ENCODE results near the gene EEF1A2. TPM values are rescaled to one million over a fixed set of nuclear protein-coding genes. Genes with fewer than 3 reads are reported as not detected.

Gene EEF1A2
- total and polyA plus RNA-seq, 2 experiments from 2014 or later: 1.3 to 37.1 TPM

DNA sequence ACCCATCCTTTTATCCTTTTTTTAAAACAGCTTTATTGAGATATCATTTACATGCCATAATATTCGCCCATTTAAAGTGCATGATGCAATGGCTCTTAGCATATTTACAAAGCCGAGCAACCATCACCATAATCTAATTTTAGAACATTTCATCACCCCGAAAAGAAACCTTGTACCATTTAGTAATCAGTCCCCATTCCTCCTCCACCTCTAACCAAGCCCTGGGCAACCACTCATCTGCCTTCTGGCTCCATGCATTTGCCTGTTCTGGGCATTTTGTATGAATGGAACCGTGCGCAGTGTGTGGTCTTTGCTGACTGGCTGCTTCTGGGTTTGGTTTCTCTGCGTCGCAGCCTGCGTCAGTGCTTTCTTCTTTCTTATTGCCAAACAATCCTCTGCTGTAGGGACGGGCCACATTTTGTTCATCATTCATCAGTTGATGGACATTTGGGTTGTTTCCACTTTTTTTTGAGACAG lies 10.2 kb upstream of the EEF1A2 start (continued):
- TF ChIP-seq, protein P1, sequence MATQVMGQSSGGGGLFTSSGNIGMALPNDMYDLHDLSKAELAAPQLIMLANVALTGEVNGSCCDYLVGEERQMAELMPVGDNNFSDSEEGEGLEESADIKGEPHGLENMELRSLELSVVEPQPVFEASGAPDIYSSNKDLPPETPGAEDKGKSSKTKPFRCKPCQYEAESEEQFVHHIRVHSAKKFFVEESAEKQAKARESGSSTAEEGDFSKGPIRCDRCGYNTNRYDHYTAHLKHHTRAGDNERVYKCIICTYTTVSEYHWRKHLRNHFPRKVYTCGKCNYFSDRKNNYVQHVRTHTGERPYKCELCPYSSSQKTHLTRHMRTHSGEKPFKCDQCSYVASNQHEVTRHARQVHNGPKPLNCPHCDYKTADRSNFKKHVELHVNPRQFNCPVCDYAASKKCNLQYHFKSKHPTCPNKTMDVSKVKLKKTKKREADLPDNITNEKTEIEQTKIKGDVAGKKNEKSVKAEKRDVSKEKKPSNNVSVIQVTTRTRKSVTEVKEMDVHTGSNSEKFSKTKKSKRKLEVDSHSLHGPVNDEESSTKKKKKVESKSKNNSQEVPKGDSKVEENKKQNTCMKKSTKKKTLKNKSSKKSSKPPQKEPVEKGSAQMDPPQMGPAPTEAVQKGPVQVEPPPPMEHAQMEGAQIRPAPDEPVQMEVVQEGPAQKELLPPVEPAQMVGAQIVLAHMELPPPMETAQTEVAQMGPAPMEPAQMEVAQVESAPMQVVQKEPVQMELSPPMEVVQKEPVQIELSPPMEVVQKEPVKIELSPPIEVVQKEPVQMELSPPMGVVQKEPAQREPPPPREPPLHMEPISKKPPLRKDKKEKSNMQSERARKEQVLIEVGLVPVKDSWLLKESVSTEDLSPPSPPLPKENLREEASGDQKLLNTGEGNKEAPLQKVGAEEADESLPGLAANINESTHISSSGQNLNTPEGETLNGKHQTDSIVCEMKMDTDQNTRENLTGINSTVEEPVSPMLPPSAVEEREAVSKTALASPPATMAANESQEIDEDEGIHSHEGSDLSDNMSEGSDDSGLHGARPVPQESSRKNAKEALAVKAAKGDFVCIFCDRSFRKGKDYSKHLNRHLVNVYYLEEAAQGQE (IDR thresholded peaks at IDR 0.05; ENCODE audit: unreplicated experiment): no peak
- TF ChIP-seq ZNF114 (CRISPR knock-in tag; IDR thresholded peaks at IDR 0.05) (no peak), STAT1 (IDR thresholded peaks at IDR 0.05; ENCODE audit: unreplicated experiment) (no peak)
- TF ChIP-seq, protein P2, sequence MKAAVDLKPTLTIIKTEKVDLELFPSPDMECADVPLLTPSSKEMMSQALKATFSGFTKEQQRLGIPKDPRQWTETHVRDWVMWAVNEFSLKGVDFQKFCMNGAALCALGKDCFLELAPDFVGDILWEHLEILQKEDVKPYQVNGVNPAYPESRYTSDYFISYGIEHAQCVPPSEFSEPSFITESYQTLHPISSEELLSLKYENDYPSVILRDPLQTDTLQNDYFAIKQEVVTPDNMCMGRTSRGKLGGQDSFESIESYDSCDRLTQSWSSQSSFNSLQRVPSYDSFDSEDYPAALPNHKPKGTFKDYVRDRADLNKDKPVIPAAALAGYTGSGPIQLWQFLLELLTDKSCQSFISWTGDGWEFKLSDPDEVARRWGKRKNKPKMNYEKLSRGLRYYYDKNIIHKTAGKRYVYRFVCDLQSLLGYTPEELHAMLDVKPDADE (IDR thresholded peaks at IDR 0.05): no peak

DNA sequence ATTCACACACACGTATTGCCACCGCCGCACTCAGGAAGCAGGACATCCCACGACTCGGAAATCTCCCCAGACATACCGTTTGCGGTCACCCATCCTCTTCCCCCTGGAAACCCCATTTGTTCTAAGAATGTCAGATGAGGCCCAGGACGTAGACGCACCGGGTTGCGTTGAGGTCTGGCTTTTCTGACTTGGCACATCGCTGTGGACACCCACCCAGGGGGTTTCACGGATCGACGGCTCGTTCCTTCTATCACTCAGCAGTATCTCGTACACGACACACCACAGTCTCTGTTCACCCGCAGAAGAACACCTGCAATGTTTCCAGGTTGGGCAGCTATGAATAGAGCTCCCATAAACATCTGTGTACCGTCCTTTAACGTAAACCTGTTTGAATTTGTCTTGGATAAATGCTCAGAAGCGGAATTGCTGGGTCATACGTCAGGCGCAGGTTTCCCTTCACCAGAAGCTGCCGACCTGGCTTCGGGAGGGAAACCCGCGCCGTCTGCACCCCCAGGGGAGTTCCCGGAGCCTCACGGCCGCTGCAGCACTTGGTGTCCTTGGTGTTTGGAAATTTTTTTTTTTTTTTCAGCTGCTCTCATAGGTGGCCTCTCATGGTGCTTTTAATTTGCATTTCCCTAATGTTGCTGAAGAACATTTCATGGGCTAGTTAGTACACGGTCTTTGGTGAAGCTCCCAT lies 9.3 kb upstream of the EEF1A2 start:
- H3K27me3 ChIP-seq (ENCODE audit: insufficient read depth): no peaks in the 10 kb centered on the region
- no peak for DNase-seq (ENCODE audit: low spot score)
- peaks cover 13% of the 10 kb centered on the region for H3K36me3 Mint-ChIP-seq (ENCODE audit: low read depth)
- H3K27ac Mint-ChIP-seq: no peak overlapping the region
- no peaks in the 10 kb centered on the region for H4K20me1 ChIP-seq (replicated peaks; ENCODE audit: insufficient read depth)
- H2AFZ ChIP-seq: no peak overlapping the region
- H3K27me3 Mint-ChIP-seq (ENCODE audit: insufficient read depth, low read depth, poor library complexity): peaks cover 4% of the 10 kb centered on the region
- TF ChIP-seq, protein P2 (IDR thresholded peaks at IDR 0.05): no peak
- TF ChIP-seq, protein P3, sequence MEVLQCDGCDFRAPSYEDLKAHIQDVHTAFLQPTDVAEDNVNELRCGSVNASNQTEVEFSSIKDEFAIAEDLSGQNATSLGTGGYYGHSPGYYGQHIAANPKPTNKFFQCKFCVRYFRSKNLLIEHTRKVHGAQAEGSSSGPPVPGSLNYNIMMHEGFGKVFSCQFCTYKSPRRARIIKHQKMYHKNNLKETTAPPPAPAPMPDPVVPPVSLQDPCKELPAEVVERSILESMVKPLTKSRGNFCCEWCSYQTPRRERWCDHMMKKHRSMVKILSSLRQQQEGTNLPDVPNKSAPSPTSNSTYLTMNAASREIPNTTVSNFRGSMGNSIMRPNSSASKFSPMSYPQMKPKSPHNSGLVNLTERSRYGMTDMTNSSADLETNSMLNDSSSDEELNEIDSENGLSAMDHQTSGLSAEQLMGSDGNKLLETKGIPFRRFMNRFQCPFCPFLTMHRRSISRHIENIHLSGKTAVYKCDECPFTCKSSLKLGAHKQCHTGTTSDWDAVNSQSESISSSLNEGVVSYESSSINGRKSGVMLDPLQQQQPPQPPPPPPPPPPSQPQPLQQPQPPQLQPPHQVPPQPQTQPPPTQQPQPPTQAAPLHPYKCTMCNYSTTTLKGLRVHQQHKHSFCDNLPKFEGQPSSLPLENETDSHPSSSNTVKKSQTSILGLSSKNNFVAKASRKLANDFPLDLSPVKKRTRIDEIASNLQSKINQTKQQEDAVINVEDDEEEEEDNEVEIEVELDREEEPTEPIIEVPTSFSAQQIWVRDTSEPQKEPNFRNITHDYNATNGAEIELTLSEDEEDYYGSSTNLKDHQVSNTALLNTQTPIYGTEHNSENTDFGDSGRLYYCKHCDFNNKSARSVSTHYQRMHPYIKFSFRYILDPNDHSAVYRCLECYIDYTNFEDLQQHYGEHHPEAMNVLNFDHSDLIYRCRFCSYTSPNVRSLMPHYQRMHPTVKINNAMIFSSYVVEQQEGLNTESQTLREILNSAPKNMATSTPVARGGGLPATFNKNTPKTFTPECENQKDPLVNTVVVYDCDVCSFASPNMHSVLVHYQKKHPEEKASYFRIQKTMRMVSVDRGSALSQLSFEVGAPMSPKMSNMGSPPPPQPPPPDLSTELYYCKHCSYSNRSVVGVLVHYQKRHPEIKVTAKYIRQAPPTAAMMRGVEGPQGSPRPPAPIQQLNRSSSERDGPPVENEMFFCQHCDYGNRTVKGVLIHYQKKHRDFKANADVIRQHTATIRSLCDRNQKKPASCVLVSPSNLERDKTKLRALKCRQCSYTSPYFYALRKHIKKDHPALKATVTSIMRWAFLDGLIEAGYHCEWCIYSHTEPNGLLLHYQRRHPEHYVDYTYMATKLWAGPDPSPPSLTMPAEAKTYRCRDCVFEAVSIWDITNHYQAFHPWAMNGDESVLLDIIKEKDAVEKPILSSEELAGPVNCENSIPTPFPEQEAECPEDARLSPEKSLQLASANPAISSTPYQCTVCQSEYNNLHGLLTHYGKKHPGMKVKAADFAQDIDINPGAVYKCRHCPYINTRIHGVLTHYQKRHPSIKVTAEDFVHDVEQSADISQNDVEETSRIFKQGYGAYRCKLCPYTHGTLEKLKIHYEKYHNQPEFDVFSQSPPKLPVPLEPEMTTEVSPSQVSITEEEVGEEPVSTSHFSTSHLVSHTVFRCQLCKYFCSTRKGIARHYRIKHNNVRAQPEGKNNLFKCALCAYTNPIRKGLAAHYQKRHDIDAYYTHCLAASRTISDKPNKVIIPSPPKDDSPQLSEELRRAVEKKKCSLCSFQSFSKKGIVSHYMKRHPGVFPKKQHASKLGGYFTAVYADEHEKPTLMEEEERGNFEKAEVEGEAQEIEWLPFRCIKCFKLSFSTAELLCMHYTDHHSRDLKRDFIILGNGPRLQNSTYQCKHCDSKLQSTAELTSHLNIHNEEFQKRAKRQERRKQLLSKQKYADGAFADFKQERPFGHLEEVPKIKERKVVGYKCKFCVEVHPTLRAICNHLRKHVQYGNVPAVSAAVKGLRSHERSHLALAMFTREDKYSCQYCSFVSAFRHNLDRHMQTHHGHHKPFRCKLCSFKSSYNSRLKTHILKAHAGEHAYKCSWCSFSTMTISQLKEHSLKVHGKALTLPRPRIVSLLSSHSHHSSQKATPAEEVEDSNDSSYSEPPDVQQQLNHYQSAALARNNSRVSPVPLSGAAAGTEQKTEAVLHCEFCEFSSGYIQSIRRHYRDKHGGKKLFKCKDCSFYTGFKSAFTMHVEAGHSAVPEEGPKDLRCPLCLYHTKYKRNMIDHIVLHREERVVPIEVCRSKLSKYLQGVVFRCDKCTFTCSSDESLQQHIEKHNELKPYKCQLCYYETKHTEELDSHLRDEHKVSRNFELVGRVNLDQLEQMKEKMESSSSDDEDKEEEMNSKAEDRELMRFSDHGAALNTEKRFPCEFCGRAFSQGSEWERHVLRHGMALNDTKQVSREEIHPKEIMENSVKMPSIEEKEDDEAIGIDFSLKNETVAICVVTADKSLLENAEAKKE (CRISPR knock-in tag; IDR thresholded peaks at IDR 0.05): no peak
- TF ChIP-seq JUNB (IDR thresholded peaks at IDR 0.05; ENCODE audit: unreplicated experiment) (no peak), ZNF331 (CRISPR knock-in tag; IDR thresholded peaks at IDR 0.05; ENCODE audit: low read depth) (no peak), ZNF114 (CRISPR knock-in tag; IDR thresholded peaks at IDR 0.05) (no peak), STAT1 (IDR thresholded peaks at IDR 0.05; ENCODE audit: unreplicated experiment) (no peak), NANOG (IDR thresholded peaks at IDR 0.05; ENCODE audit: borderline replicate concordance) (no peak), POLR2AphosphoS5 (IDR thresholded peaks at IDR 0.05; ENCODE audit: low read depth) (no peak)
- TF ChIP-seq, protein P4, sequence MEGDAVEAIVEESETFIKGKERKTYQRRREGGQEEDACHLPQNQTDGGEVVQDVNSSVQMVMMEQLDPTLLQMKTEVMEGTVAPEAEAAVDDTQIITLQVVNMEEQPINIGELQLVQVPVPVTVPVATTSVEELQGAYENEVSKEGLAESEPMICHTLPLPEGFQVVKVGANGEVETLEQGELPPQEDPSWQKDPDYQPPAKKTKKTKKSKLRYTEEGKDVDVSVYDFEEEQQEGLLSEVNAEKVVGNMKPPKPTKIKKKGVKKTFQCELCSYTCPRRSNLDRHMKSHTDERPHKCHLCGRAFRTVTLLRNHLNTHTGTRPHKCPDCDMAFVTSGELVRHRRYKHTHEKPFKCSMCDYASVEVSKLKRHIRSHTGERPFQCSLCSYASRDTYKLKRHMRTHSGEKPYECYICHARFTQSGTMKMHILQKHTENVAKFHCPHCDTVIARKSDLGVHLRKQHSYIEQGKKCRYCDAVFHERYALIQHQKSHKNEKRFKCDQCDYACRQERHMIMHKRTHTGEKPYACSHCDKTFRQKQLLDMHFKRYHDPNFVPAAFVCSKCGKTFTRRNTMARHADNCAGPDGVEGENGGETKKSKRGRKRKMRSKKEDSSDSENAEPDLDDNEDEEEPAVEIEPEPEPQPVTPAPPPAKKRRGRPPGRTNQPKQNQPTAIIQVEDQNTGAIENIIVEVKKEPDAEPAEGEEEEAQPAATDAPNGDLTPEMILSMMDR (conservative IDR thresholded peaks at IDR 0.05; ENCODE audit: low read depth in 2 of 2): no peak
- H3K4me3 ChIP-seq: no peak overlapping the region
- H3K4me2 ChIP-seq: no peak overlapping the region
- peaks cover 3% of the 10 kb centered on the region; the same call in 1 of the 3 replicates for H3K4me1 Mint-ChIP-seq
- H3K9me2 ChIP-seq (ENCODE audit: insufficient read depth): no peaks in the 10 kb centered on the region
- no peak for ATAC-seq
- no peaks in the 10 kb centered on the region for H3K4me1 ChIP-seq (ENCODE audit: insufficient read depth)
- H3K4me3 Mint-ChIP-seq: no peak overlapping the region; the same call in 2 of the 3 replicates
- H3K36me3 ChIP-seq (ENCODE audit: insufficient read depth): no peaks in the 10 kb centered on the region
- 0 out of 2 replicates have a peak, but pooled peaks cover 3% of the 10 kb centered on the region for H3F3A ChIP-seq (replicated peaks; ENCODE audit: low read depth)
- H3K9me3 Mint-ChIP-seq: peaks cover 38% of the 10 kb centered on the region
- H3K79me2 ChIP-seq (replicated peaks; ENCODE audit: insufficient read depth): no peaks in the 10 kb centered on the region
- no peak overlapping the region for H3K27ac ChIP-seq (ENCODE audit: low read depth)

Data from GM23338 (cell line).